Keratinocyte (primary cell): Measurements from ENCODE around the gene UBE2C. TPM values are rescaled to one million over a fixed set of nuclear protein-coding genes. Genes with fewer than 3 reads are reported as not detected.

Source experiments
- DNase-seq: peaks from one replicate; pipeline ENCODE4 v3.0.0-alpha.2; 2011; ENCODE audit warnings: low read depth, missing footprints, low spot score
- FAIRE-seq: peaks from 2 replicates; lab custom pipeline; 2011; peaks lifted over from hg19 to GRCh38; lab: Jason Lieb, UNC
- H2AFZ ChIP-seq: 2 replicates; pipeline ENCODE4 v1.6.0; 2012; ENCODE audit warnings: low read length, control low read depth, inconsistent platforms; ENCODE audit not compliant: control insufficient read depth
- H3K27ac ChIP-seq: 2 replicates; pipeline ENCODE4 v1.5.1; 2011; ENCODE audit warnings: low read length; ENCODE audit not compliant: control insufficient read depth, insufficient read depth
- H3K27me3 ChIP-seq: 3 replicates; pipeline ENCODE4 v1.6.0; 2011; ENCODE audit warnings: low read length; ENCODE audit not compliant: control insufficient read depth, insufficient read depth; ENCODE audit errors: extremely low read depth
- H3K36me3 ChIP-seq, 2 experiments: 2 replicates in 1 of 2; 3 replicates in 1 of 2; pipeline ENCODE4 v1.5.1; 2011; ENCODE audit warnings: low read length in 2 of 2, mild to moderate bottlenecking in 1 of 2; ENCODE audit not compliant: control insufficient read depth in 2 of 2, insufficient read depth in 2 of 2; ENCODE audit errors: extremely low read depth in 1 of 2
- H3K4me1 ChIP-seq: 3 replicates; pipeline ENCODE4 v1.5.1; 2011; ENCODE audit warnings: low read length; ENCODE audit not compliant: control insufficient read depth, insufficient read depth; ENCODE audit errors: extremely low read depth
- H3K4me2 ChIP-seq: 3 replicates; pipeline ENCODE4 v1.6.0; 2011; ENCODE audit warnings: low read depth, low read length; ENCODE audit not compliant: control insufficient read depth, insufficient read depth; ENCODE audit errors: extremely low read depth
- H3K4me3 ChIP-seq, 3 experiments: fragments of 200-600 bp in 1 of 3; sonication (generic) in 1 of 3; 2 replicates in 2 of 3; 3 replicates in 1 of 3; pipeline ENCODE4 v1.5.1; 2011 to 2016; ENCODE audit warnings: low read length in 3 of 3, mild to moderate bottlenecking in 3 of 3, control low read depth in 2 of 3, inconsistent platforms in 1 of 3, low read depth in 1 of 3, mixed read lengths in 1 of 3, mixed run types in 1 of 3, moderate library complexity in 1 of 3; ENCODE audit not compliant: control insufficient read depth in 2 of 3, insufficient read depth in 2 of 3; ENCODE audit errors: extremely low read depth in 1 of 3
- H3K79me2 ChIP-seq: 2 replicates; pipeline ENCODE4 v1.6.0; 2012; ENCODE audit warnings: low read length; ENCODE audit not compliant: control insufficient read depth, insufficient read depth
- H3K9ac ChIP-seq: 3 replicates; pipeline ENCODE4 v1.6.0; 2011; ENCODE audit warnings: low read length; ENCODE audit not compliant: control insufficient read depth, insufficient read depth; ENCODE audit errors: extremely low read depth
- H3K9me1 ChIP-seq: 3 replicates; pipeline ENCODE4 v1.6.0; 2011; ENCODE audit warnings: low read length; ENCODE audit not compliant: control insufficient read depth, insufficient read depth; ENCODE audit errors: extremely low read depth
- H3K9me3 ChIP-seq: 2 replicates; pipeline ENCODE4 v1.5.1; 2012; ENCODE audit warnings: low read depth, low read length; ENCODE audit not compliant: control insufficient read depth
- H4K20me1 ChIP-seq: 3 replicates; pipeline ENCODE4 v1.6.0; 2011; ENCODE audit warnings: low read length; ENCODE audit not compliant: control insufficient read depth, insufficient read depth; ENCODE audit errors: extremely low read depth
- EZH2 ChIP-seq: IDR thresholded peaks from one replicate; pipeline ENCODE4 v1.6.1; 2012; ENCODE audit warnings: inconsistent platforms, mild to moderate bottlenecking, low read length, moderate library complexity
- dilution Hi-C: fragments of 300-500 bp; cut with MboI; formaldehyde crosslinking; loops from one replicate; pipeline ENCODE4 v1.7.0; 2020; ENCODE audit warnings: low sequenced_read_pairs; ENCODE audit not compliant: extremely low pct_ligation_motif_present
- polyA plus RNA-seq, 5 experiments: library from polyadenylated mRNA; depleted of rRNA in 3 of 5; stranded (reverse) in 3 of 5; stranded (forward) in 1 of 5; unstranded in 1 of 5; fragments of >200 nt; gene quantifications; 1 replicate in 1 of 5; 2 replicates in 3 of 5; 3 replicates in 1 of 5; pipeline versions ENCODE4 v1.2.1 to v1.2.3, GENCODE V29; 2011 to 2012; ENCODE audit warnings: missing spikeins in 2 of 5, low read depth in 1 of 5, low replicate concordance in 1 of 5
- TF ChIP-seq, protein P1 (sequence below), 3 experiments: IDR thresholded peaks in 1 of 3; conservative IDR thresholded peaks in 1 of 3; optimal IDR thresholded peaks in 1 of 3; 2 replicates in 2 of 3; 3 replicates in 1 of 3; pipeline versions ENCODE3 to v1.5.1; 2011; ENCODE audit warnings: low read length in 3 of 3, mild to moderate bottlenecking in 3 of 3, moderate library complexity in 2 of 3, control low read depth in 1 of 3, inconsistent platforms in 1 of 3; ENCODE audit not compliant: insufficient read depth in 2 of 3; ENCODE audit errors: extremely low read depth in 1 of 3

UBE2C gene
- polyA plus RNA-seq, 1 donor (not counting 4 experiments of a cell fraction or from before 2014, with no cell fraction given) = 46.6 TPM

DNA sequence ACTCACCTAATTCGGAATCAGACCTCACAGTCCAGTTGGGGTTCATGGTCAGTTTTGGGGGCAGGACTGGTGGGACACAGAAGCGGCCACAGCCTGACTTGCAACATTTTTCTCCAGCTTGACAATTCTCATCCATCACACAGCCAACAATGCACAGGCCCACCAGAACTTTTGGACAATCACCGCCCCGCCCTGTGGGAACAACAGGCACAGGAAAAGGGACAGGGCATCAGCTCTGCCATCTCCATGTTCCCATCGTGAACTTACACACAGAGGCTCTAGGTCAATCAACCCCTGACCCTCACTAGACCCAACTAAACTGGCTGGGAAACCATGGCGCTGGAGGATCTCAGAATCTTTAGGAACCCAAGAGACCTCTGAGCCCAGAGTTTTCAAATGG is 37.0 kb upstream of the UBE2C start:
- DNase-seq = no peak
- H3K36me3 ChIP-seq = no peaks in the 10 kb centered on the region
- no peak overlapping the region for H3K27ac ChIP-seq
- no peaks in the 10 kb centered on the region for H4K20me1 ChIP-seq
- dilution Hi-C loops = no loop called here
- no peaks in the 10 kb centered on the region for H3K79me2 ChIP-seq
- H2AFZ ChIP-seq = no peak overlapping the region
- no peak overlapping the region for H3K4me3 ChIP-seq
- no peaks in the 10 kb centered on the region for H3K9me3 ChIP-seq
- H3K4me1 ChIP-seq = peaks cover 25% of the 10 kb centered on the region
- TF ChIP-seq, protein P1, sequence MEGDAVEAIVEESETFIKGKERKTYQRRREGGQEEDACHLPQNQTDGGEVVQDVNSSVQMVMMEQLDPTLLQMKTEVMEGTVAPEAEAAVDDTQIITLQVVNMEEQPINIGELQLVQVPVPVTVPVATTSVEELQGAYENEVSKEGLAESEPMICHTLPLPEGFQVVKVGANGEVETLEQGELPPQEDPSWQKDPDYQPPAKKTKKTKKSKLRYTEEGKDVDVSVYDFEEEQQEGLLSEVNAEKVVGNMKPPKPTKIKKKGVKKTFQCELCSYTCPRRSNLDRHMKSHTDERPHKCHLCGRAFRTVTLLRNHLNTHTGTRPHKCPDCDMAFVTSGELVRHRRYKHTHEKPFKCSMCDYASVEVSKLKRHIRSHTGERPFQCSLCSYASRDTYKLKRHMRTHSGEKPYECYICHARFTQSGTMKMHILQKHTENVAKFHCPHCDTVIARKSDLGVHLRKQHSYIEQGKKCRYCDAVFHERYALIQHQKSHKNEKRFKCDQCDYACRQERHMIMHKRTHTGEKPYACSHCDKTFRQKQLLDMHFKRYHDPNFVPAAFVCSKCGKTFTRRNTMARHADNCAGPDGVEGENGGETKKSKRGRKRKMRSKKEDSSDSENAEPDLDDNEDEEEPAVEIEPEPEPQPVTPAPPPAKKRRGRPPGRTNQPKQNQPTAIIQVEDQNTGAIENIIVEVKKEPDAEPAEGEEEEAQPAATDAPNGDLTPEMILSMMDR (optimal IDR thresholded peaks at IDR 0.05 in 1 of 3, IDR thresholded peaks at IDR 0.05 in 1 of 3, conservative IDR thresholded peaks at IDR 0.05 in 1 of 3; ENCODE audit: extremely low read depth in 1 of 3, insufficient read depth in 2 of 3, low read length in 3 of 3) = no peak
- TF ChIP-seq EZH2 = no peak
- H3K9ac ChIP-seq = no peak overlapping the region
- no peak for FAIRE-seq
- no peaks in the 10 kb centered on the region for H3K9me1 ChIP-seq
- H3K4me2 ChIP-seq = no peak overlapping the region
- H3K27me3 ChIP-seq = no peaks in the 10 kb centered on the region

DNA sequence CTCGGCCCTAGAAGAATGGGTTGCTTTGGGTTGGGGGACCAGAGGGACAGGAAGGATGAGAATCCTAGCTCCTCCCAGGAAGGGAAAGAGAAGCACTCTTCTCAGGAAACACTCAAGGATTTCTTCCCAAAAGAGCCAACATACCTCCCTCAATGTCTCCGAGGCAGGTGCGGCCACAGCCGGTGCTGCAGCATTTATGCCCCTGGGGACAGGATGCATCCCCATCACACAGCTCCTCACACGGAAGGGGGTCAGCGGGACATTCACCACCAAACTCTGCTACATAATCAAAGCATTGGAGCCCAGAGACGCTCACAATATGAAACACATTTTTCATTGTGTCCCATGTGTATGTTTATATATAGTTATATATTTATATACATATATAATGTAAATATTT is 35.5 kb upstream of the UBE2C start:
- H2AFZ ChIP-seq = no peak overlapping the region
- no peak for FAIRE-seq
- H3K9ac ChIP-seq = no peak overlapping the region
- H3K27me3 ChIP-seq = no peaks in the 10 kb centered on the region
- H3K4me2 ChIP-seq = no peak overlapping the region
- H3K36me3 ChIP-seq = no peaks in the 10 kb centered on the region
- no peaks in the 10 kb centered on the region for H3K79me2 ChIP-seq
- H3K9me3 ChIP-seq = no peaks in the 10 kb centered on the region
- no peak for TF ChIP-seq EZH2
- TF ChIP-seq, protein P1 (optimal IDR thresholded peaks at IDR 0.05 in 1 of 3, IDR thresholded peaks at IDR 0.05 in 1 of 3, conservative IDR thresholded peaks at IDR 0.05 in 1 of 3; ENCODE audit: extremely low read depth in 1 of 3, insufficient read depth in 2 of 3, low read length in 3 of 3) = no peak
- dilution Hi-C loops = no loop called here
- H3K4me3 ChIP-seq = no peak overlapping the region
- H3K4me1 ChIP-seq = peaks cover 40% of the 10 kb centered on the region
- DNase-seq = no peak
- no peaks in the 10 kb centered on the region for H4K20me1 ChIP-seq
- no peak overlapping the region for H3K27ac ChIP-seq
- no peaks in the 10 kb centered on the region for H3K9me1 ChIP-seq
